ENCODE results near the gene FRMD4A.
A peak's percentile ranks its signal among the peaks of the same experiment; 100 is the strongest.

Gene FRMD4A

GRCh38 chr10:13990946-13991345 is 339.8 kb downstream of the FRMD4A start:
- H3K4me3 ChIP-seq (ENCODE audit: low read length) = no peak overlapping the region
- H3K27me3 ChIP-seq (ENCODE audit: control insufficient read depth, insufficient read depth, low read length) = no peaks in the 10 kb centered on the region
- H3K4me1 ChIP-seq (ENCODE audit: control insufficient read depth, insufficient read depth, low read length) = peaks cover 4% of the 10 kb centered on the region
- H3K27ac ChIP-seq (ENCODE audit: low read depth, low read length) = no peak overlapping the region
- H3K36me3 ChIP-seq (ENCODE audit: control insufficient read depth, insufficient read depth, low read length) = no peaks in the 10 kb centered on the region
- no peak overlapping the region for H3K9ac ChIP-seq (ENCODE audit: low read length)

GRCh38 chr10:13990392-13990805 is 340.3 kb downstream of the FRMD4A start:
- Histone ChIP-seq H3K4me3 (ENCODE audit: low read length) (no peak overlapping the region), H3K27me3 (ENCODE audit: control insufficient read depth, insufficient read depth, low read length) (no peaks in the 10 kb centered on the region), H3K4me1 (ENCODE audit: control insufficient read depth, insufficient read depth, low read length) (peaks cover 4% of the 10 kb centered on the region), H3K36me3 (ENCODE audit: control insufficient read depth, insufficient read depth, low read length) (no peaks in the 10 kb centered on the region), H3K27ac (ENCODE audit: low read depth, low read length) (peak overlapping the region; percentile 44), H3K9ac (ENCODE audit: low read length) (no peak overlapping the region)

- no peak overlapping the region for H3K9ac ChIP-seq (ENCODE audit: low read length)
- H3K4me3 ChIP-seq (ENCODE audit: low read length) = no peak overlapping the region
- H3K36me3 ChIP-seq (ENCODE audit: control insufficient read depth, insufficient read depth, low read length) = no peaks in the 10 kb centered on the region
- peaks cover 4% of the 10 kb centered on the region for H3K4me1 ChIP-seq (ENCODE audit: control insufficient read depth, insufficient read depth, low read length)
- H3K27ac ChIP-seq (ENCODE audit: low read depth, low read length) = peak overlapping the region; percentile 44
- H3K27me3 ChIP-seq (ENCODE audit: control insufficient read depth, insufficient read depth, low read length) = no peaks in the 10 kb centered on the region
Observed at GRCh38 chr10:13989616-13990015, 341.1 kb downstream of the FRMD4A start.

GRCh38 chr10:13987446-13987845 is 343.3 kb downstream of the FRMD4A start:
- Histone ChIP-seq H3K9ac (ENCODE audit: low read length) (no peak overlapping the region), H3K36me3 (ENCODE audit: control insufficient read depth, insufficient read depth, low read length) (no peaks in the 10 kb centered on the region), H3K4me3 (ENCODE audit: low read length) (no peak overlapping the region), H3K27me3 (ENCODE audit: control insufficient read depth, insufficient read depth, low read length) (no peaks in the 10 kb centered on the region), H3K4me1 (ENCODE audit: control insufficient read depth, insufficient read depth, low read length) (peaks cover 4% of the 10 kb centered on the region), H3K27ac (ENCODE audit: low read depth, low read length) (no peak overlapping the region)

GRCh38 chr10:13984647-13985155 is 346.0 kb downstream of the FRMD4A start:
- Histone ChIP-seq H3K36me3 (ENCODE audit: control insufficient read depth, insufficient read depth, low read length) (no peaks in the 10 kb centered on the region), H3K4me1 (ENCODE audit: control insufficient read depth, insufficient read depth, low read length) (no peaks in the 10 kb centered on the region), H3K27ac (ENCODE audit: low read depth, low read length) (no peak overlapping the region), H3K4me3 (ENCODE audit: low read length) (no peak overlapping the region), H3K27me3 (ENCODE audit: control insufficient read depth, insufficient read depth, low read length) (no peaks in the 10 kb centered on the region), H3K9ac (ENCODE audit: low read length) (no peak overlapping the region)

- H3K27ac ChIP-seq (ENCODE audit: low read depth, low read length) = no peak overlapping the region
- H3K4me3 ChIP-seq (ENCODE audit: low read length) = no peak overlapping the region
- H3K9ac ChIP-seq (ENCODE audit: low read length) = no peak overlapping the region
- no peaks in the 10 kb centered on the region for H3K4me1 ChIP-seq (ENCODE audit: control insufficient read depth, insufficient read depth, low read length)
- H3K36me3 ChIP-seq (ENCODE audit: control insufficient read depth, insufficient read depth, low read length) = no peaks in the 10 kb centered on the region
- no peaks in the 10 kb centered on the region for H3K27me3 ChIP-seq (ENCODE audit: control insufficient read depth, insufficient read depth, low read length)
Observed at GRCh38 chr10:13983035-13983434, 347.7 kb downstream of the FRMD4A start.

GRCh38 chr10:13978533-13979115 is 352.1 kb downstream of the FRMD4A start:
- H3K9ac ChIP-seq (ENCODE audit: low read length) = no peak overlapping the region
- no peak overlapping the region for H3K4me3 ChIP-seq (ENCODE audit: low read length)
- H3K27me3 ChIP-seq (ENCODE audit: control insufficient read depth, insufficient read depth, low read length) = peaks cover 2% of the 10 kb centered on the region
- no peaks in the 10 kb centered on the region for H3K4me1 ChIP-seq (ENCODE audit: control insufficient read depth, insufficient read depth, low read length)
- no peak overlapping the region for H3K27ac ChIP-seq (ENCODE audit: low read depth, low read length)
- no peaks in the 10 kb centered on the region for H3K36me3 ChIP-seq (ENCODE audit: control insufficient read depth, insufficient read depth, low read length)

- no peak overlapping the region for H3K9ac ChIP-seq (ENCODE audit: low read length)
- H3K4me1 ChIP-seq (ENCODE audit: control insufficient read depth, insufficient read depth, low read length) = no peaks in the 10 kb centered on the region
- H3K27ac ChIP-seq (ENCODE audit: low read depth, low read length) = no peak overlapping the region
- no peak overlapping the region for H3K4me3 ChIP-seq (ENCODE audit: low read length)
- H3K27me3 ChIP-seq (ENCODE audit: control insufficient read depth, insufficient read depth, low read length) = peaks cover 2% of the 10 kb centered on the region
- no peaks in the 10 kb centered on the region for H3K36me3 ChIP-seq (ENCODE audit: control insufficient read depth, insufficient read depth, low read length)
Observed at GRCh38 chr10:13977861-13978532, 352.7 kb downstream of the FRMD4A start.

- no peak overlapping the region for H3K4me3 ChIP-seq (ENCODE audit: low read length)
- H3K4me1 ChIP-seq (ENCODE audit: control insufficient read depth, insufficient read depth, low read length) = no peaks in the 10 kb centered on the region
- no peaks in the 10 kb centered on the region for H3K36me3 ChIP-seq (ENCODE audit: control insufficient read depth, insufficient read depth, low read length)
- no peak overlapping the region for H3K27ac ChIP-seq (ENCODE audit: low read depth, low read length)
- H3K9ac ChIP-seq (ENCODE audit: low read length) = no peak overlapping the region
- H3K27me3 ChIP-seq (ENCODE audit: control insufficient read depth, insufficient read depth, low read length) = peaks cover 2% of the 10 kb centered on the region
Observed at GRCh38 chr10:13973742-13974141, 357.0 kb downstream of the FRMD4A start.

GRCh38 chr10:13972609-13973008 is 358.1 kb downstream of the FRMD4A start:
- Histone ChIP-seq H3K4me1 (ENCODE audit: control insufficient read depth, insufficient read depth, low read length) (no peaks in the 10 kb centered on the region), H3K27ac (ENCODE audit: low read depth, low read length) (no peak overlapping the region), H3K36me3 (ENCODE audit: control insufficient read depth, insufficient read depth, low read length) (no peaks in the 10 kb centered on the region), H3K4me3 (ENCODE audit: low read length) (no peak overlapping the region), H3K27me3 (ENCODE audit: control insufficient read depth, insufficient read depth, low read length) (peaks cover 2% of the 10 kb centered on the region), H3K9ac (ENCODE audit: low read length) (no peak overlapping the region)

GRCh38 chr10:13971601-13972475 is 358.9 kb downstream of the FRMD4A start:
- Histone ChIP-seq H3K4me1 (ENCODE audit: control insufficient read depth, insufficient read depth, low read length) (no peaks in the 10 kb centered on the region), H3K36me3 (ENCODE audit: control insufficient read depth, insufficient read depth, low read length) (no peaks in the 10 kb centered on the region), H3K27ac (ENCODE audit: low read depth, low read length) (no peak overlapping the region), H3K27me3 (ENCODE audit: control insufficient read depth, insufficient read depth, low read length) (peaks cover 2% of the 10 kb centered on the region), H3K4me3 (ENCODE audit: low read length) (no peak overlapping the region), H3K9ac (ENCODE audit: low read length) (no peak overlapping the region)

- peaks cover 2% of the 10 kb centered on the region for H3K27me3 ChIP-seq (ENCODE audit: control insufficient read depth, insufficient read depth, low read length)
- H3K27ac ChIP-seq (ENCODE audit: low read depth, low read length) = no peak overlapping the region
- no peaks in the 10 kb centered on the region for H3K4me1 ChIP-seq (ENCODE audit: control insufficient read depth, insufficient read depth, low read length)
- no peaks in the 10 kb centered on the region for H3K36me3 ChIP-seq (ENCODE audit: control insufficient read depth, insufficient read depth, low read length)
- H3K9ac ChIP-seq (ENCODE audit: low read length) = no peak overlapping the region
- no peak overlapping the region for H3K4me3 ChIP-seq (ENCODE audit: low read length)
Observed at GRCh38 chr10:13970957-13971353, 359.8 kb downstream of the FRMD4A start.
